ENCODE measurements around the gene COG5.

COG5 gene

GRCh38 chr7:107388604-107389003 is 175.1 kb downstream of the COG5 start:
- no peak for TF ChIP-seq CTCF (IDR thresholded peaks at IDR 0.05)

- no peak for TF ChIP-seq CTCF (IDR thresholded peaks at IDR 0.05)
Measured at GRCh38 chr7:107387573-107388219, 176.0 kb downstream of the COG5 start.

- no peak for TF ChIP-seq CTCF (IDR thresholded peaks at IDR 0.05)
Measured at GRCh38 chr7:107387128-107387527, 176.6 kb downstream of the COG5 start.

- no peak for TF ChIP-seq CTCF (IDR thresholded peaks at IDR 0.05)
Measured at GRCh38 chr7:107386548-107387102, 177.1 kb downstream of the COG5 start.

- 0 out of 2 replicates have a peak, but pooled peaks have one; percentile 11 for TF ChIP-seq CTCF (IDR thresholded peaks at IDR 0.05)
Measured at GRCh38 chr7:107384025-107384424, 179.7 kb downstream of the COG5 start.

- TF ChIP-seq CTCF (IDR thresholded peaks at IDR 0.05): no peak
Measured at GRCh38 chr7:107383203-107383602, 180.5 kb downstream of the COG5 start.

GRCh38 chr7:107381453-107381852 is 182.3 kb downstream of the COG5 start:
- TF ChIP-seq CTCF (IDR thresholded peaks at IDR 0.05): no peak
